Measurements from ENCODE around the gene ELF1.

DNA sequence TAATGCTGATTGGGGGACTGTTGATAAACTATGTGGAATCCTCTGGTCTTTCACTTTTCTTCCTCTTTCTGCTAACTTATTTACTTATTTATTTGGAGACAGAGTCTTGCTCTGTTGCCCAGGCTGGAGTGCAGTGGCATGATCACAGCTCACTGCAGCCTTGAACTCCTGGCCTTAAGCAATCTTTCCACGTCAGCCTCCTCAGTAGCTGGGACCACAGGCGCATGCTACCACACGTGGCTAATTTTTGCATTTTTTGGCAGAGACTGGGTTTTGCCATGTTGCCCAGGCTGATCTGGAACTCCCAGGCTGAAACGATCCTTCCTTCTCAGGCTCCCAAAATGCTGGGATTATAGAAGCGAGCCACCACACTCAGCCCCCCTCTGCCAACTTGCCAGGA is 77.5 kb downstream of the ELF1 start:
- TF ChIP-seq CTCF (conservative IDR thresholded peaks at IDR 0.05; ENCODE audit: low read depth in 2 of 2): no peak
- TF ChIP-seq NANOG (IDR thresholded peaks at IDR 0.05; ENCODE audit: borderline replicate concordance): no peak
- no peak for TF ChIP-seq EZH2 (IDR thresholded peaks at IDR 0.05; ENCODE audit: low read depth, unreplicated experiment)
- no peak for TF ChIP-seq POLR2AphosphoS5 (IDR thresholded peaks at IDR 0.05; ENCODE audit: low read depth)
- no peak for TF ChIP-seq EZH2phosphoT487 (IDR thresholded peaks at IDR 0.05; ENCODE audit: unreplicated experiment)
